Parathyroid adenoma (tissue), 2 donors: ENCODE measurements around the gene KCNN1.

Source experiments
- H2AFZ ChIP-seq: fragments of 300-600 bp; sonication (generic); one replicate; pipeline ENCODE4 v1.7.0; 2017; ENCODE audit warnings: antibody characterized with exemption, mild to moderate bottlenecking
- H3K27ac ChIP-seq: fragments of 300-600 bp; sonication (generic); one replicate; pipeline ENCODE4 v1.7.0; 2017
- H3K27me3 ChIP-seq: fragments of 300-600 bp; sonication (generic); one replicate; pipeline ENCODE4 v1.7.0; 2017; ENCODE audit warnings: low read length; ENCODE audit not compliant: control insufficient read depth, insufficient read depth
- H3K36me3 ChIP-seq: fragments of 300-600 bp; sonication (generic); one replicate; pipeline ENCODE4 v1.7.0; 2017; ENCODE audit warnings: low read length; ENCODE audit not compliant: control insufficient read depth, insufficient read depth
- H3K4me1 ChIP-seq: fragments of 300-600 bp; sonication (generic); one replicate; pipeline ENCODE4 v1.7.0; 2017; ENCODE audit warnings: control low read depth
- H3K4me2 ChIP-seq: fragments of 300-600 bp; sonication (generic); one replicate; pipeline ENCODE4 v1.7.0; 2017; ENCODE audit warnings: low read length
- H3K4me3 ChIP-seq: fragments of 300-600 bp; sonication (generic); one replicate; pipeline ENCODE4 v1.7.0; 2017; ENCODE audit warnings: low read depth, low read length
- H3K79me2 ChIP-seq: fragments of 300-600 bp; sonication (generic); one replicate; pipeline ENCODE4 v1.7.0; 2017; ENCODE audit warnings: control low read depth
- H3K9ac ChIP-seq: fragments of 300-600 bp; sonication (generic); one replicate; pipeline ENCODE4 v1.7.0; 2017; ENCODE audit warnings: mild to moderate bottlenecking
- H3K9me3 ChIP-seq: fragments of 300-600 bp; sonication (generic); one replicate; pipeline ENCODE4 v1.7.0; 2017; ENCODE audit warnings: low read length; ENCODE audit not compliant: control insufficient read depth
- CTCF ChIP-seq: fragments of 300-600 bp; sonication (generic); IDR thresholded peaks from one replicate; pipeline ENCODE4 v1.7.0; 2017; ENCODE audit warnings: antibody characterized with exemption, mild to moderate bottlenecking
- donor health status: primary hyperparathyroidism.

KCNN1 gene

GRCh38 chr19:18008814-18009213 lies 41.9 kb downstream of the KCNN1 start:
- no peaks in the 10 kb centered on the region for H3K9me3 ChIP-seq
- H2AFZ ChIP-seq, result no peak overlapping the region
- H3K4me3 ChIP-seq, result peak overlapping the region; percentile 69
- no peaks in the 10 kb centered on the region for H3K36me3 ChIP-seq
- H3K27me3 ChIP-seq, result no peaks in the 10 kb centered on the region
- H3K79me2 ChIP-seq, result peaks cover 46% of the 10 kb centered on the region
- peaks cover 29% of the 10 kb centered on the region for H3K4me1 ChIP-seq
- peak overlapping the region; percentile 91 for H3K4me2 ChIP-seq
- H3K9ac ChIP-seq, result peak overlapping the region; percentile 64
- no peak for TF ChIP-seq CTCF
- H3K27ac ChIP-seq, result peak overlapping the region; percentile 99

GRCh38 chr19:18009412-18010066 lies 42.6 kb downstream of the KCNN1 start:
- Histone ChIP-seq H3K4me3 (no peak overlapping the region), H3K27me3 (no peaks in the 10 kb centered on the region), H3K4me1 (peaks cover 36% of the 10 kb centered on the region), H3K27ac (peak overlapping the region; percentile 99), H3K9ac (peak overlapping the region; percentile 91), H3K36me3 (no peaks in the 10 kb centered on the region), H3K79me2 (peaks cover 46% of the 10 kb centered on the region), H3K9me3 (no peaks in the 10 kb centered on the region), H3K4me2 (peak overlapping the region; percentile 91), H2AFZ (no peak overlapping the region)
- TF ChIP-seq CTCF, result no peak

GRCh38 chr19:18010149-18010548 lies 43.2 kb downstream of the KCNN1 start:
- peak overlapping the region; percentile 99 for H3K27ac ChIP-seq
- H3K27me3 ChIP-seq, result no peaks in the 10 kb centered on the region
- peaks cover 46% of the 10 kb centered on the region for H3K79me2 ChIP-seq
- H3K9me3 ChIP-seq, result no peaks in the 10 kb centered on the region
- peaks cover 43% of the 10 kb centered on the region for H3K4me1 ChIP-seq
- H2AFZ ChIP-seq, result no peak overlapping the region
- no peaks in the 10 kb centered on the region for H3K36me3 ChIP-seq
- H3K4me3 ChIP-seq, result no peak overlapping the region
- no peak for TF ChIP-seq CTCF
- peak overlapping the region; percentile 91 for H3K9ac ChIP-seq
- H3K4me2 ChIP-seq, result no peak overlapping the region

GRCh38 chr19:18013210-18014111 lies 46.6 kb downstream of the KCNN1 start:
- H3K27me3 ChIP-seq, result no peaks in the 10 kb centered on the region
- peak overlapping the region; percentile 99 for H3K27ac ChIP-seq
- H3K4me2 ChIP-seq, result peak overlapping the region; percentile 42
- no peaks in the 10 kb centered on the region for H3K9me3 ChIP-seq
- peaks cover 37% of the 10 kb centered on the region for H3K79me2 ChIP-seq
- H2AFZ ChIP-seq, result no peak overlapping the region
- H3K9ac ChIP-seq, result peak overlapping the region; percentile 55
- no peak overlapping the region for H3K4me3 ChIP-seq
- no peaks in the 10 kb centered on the region for H3K36me3 ChIP-seq
- peaks cover 59% of the 10 kb centered on the region for H3K4me1 ChIP-seq
- TF ChIP-seq CTCF, result peak; percentile 5
